Testis (tissue), 3 donors: ENCODE data around the gene TNP2. TPM values are rescaled to one million over a fixed set of nuclear protein-coding genes. Genes with fewer than 3 reads are reported as not detected.

Experiments
- DNase-seq: peaks from one replicate; pipeline ENCODE4 v3.0.0-alpha.2; 2019
- H3K27ac ChIP-seq, 2 donors: fragments of 200-600 bp; sonication (generic); one replicate each; pipeline ENCODE4 v1.5.1; 2019
- H3K27me3 ChIP-seq: fragments of 200-600 bp; sonication (generic); one replicate; pipeline ENCODE4 v1.5.1; 2019
- H3K36me3 ChIP-seq: fragments of 200-600 bp; sonication (generic); one replicate; pipeline ENCODE4 v1.5.1; 2017; ENCODE audit warnings: low read depth; ENCODE audit errors: missing control alignments
- H3K4me1 ChIP-seq: fragments of 200-600 bp; sonication (generic); one replicate; pipeline ENCODE4 v1.5.1; 2019
- H3K4me3 ChIP-seq, 2 donors: fragments of 200-600 bp; sonication (generic); one replicate each; pipeline ENCODE4 v1.5.1; 2017 to 2019
- H3K9me3 ChIP-seq: fragments of 200-600 bp; sonication (generic); one replicate; pipeline ENCODE4 v1.5.1; 2017
- POLR2A ChIP-seq: fragments of 450-650 bp; IDR thresholded peaks from one replicate; pipeline ENCODE4 v1.6.1; 2017; ENCODE audit warnings: antibody characterized with exemption, mild to moderate bottlenecking, moderate library complexity
- WGBS, 2 donors: methylation state at CpG; one replicate each; pipeline ENCODE4 v1.1.5; 2018; 5-methylcytosine and 5-hydroxymethylcytosine counted together
- intact Hi-C: fragments of 100-400 bp; cut with DNase I; formaldehyde crosslinking; loops from one replicate; pipeline ENCODE4 v1.15.1; 2023; ENCODE audit warnings: low total_unique reads
- polyA plus RNA-seq: library from polyadenylated mRNA; stranded (reverse); fragments of 350-450 nt; fragmentation: Illumina TruSeq; extraction: RNeasy Lipid Tissue Mini Kit (QIAGEN cat#74804); gene quantifications from one replicate; pipeline ENCODE4 v1.2.3, GENCODE V29; 2014; ENCODE audit warnings: low read depth, low replicate concordance; ENCODE audit not compliant: insufficient read depth
- total RNA-seq, 2 donors: library from RNA; depleted of rRNA; stranded (reverse); fragments of >200 nt; gene quantifications; one replicate each; pipeline ENCODE4 v1.2.3, GENCODE V29; 2016
- TF ChIP-seq, protein P1 (sequence below), 3 experiments: fragments of 450-650 bp in 2 of 3; fragments of 200-600 bp in 1 of 3; sonication (generic) in 1 of 3; IDR thresholded peaks; one replicate each; pipeline ENCODE4 v1.5.1; 2016 to 2019; ENCODE audit warnings: antibody characterized with exemption in 3 of 3, mild to moderate bottlenecking in 2 of 3, moderate library complexity in 1 of 3

The TNP2 gene
- total and polyA plus RNA-seq, 3 donors from 2014 or later: 10.2 to 38.4 (median 29.8) TPM

- Histone ChIP-seq H3K27ac (no peak overlapping the region), H3K4me1 (no peaks in the 10 kb centered on the region), H3K4me3 (no peak overlapping the region), H3K27me3 (no peaks in the 10 kb centered on the region), H3K9me3 (no peaks in the 10 kb centered on the region), H3K36me3 (no peaks in the 10 kb centered on the region)
- DNase-seq: no peak
- intact Hi-C loops: no loop called here
- 88% methylated on average over 7 of the region's 7 CpGs for WGBS, 2 donors
- TF ChIP-seq, protein P1, sequence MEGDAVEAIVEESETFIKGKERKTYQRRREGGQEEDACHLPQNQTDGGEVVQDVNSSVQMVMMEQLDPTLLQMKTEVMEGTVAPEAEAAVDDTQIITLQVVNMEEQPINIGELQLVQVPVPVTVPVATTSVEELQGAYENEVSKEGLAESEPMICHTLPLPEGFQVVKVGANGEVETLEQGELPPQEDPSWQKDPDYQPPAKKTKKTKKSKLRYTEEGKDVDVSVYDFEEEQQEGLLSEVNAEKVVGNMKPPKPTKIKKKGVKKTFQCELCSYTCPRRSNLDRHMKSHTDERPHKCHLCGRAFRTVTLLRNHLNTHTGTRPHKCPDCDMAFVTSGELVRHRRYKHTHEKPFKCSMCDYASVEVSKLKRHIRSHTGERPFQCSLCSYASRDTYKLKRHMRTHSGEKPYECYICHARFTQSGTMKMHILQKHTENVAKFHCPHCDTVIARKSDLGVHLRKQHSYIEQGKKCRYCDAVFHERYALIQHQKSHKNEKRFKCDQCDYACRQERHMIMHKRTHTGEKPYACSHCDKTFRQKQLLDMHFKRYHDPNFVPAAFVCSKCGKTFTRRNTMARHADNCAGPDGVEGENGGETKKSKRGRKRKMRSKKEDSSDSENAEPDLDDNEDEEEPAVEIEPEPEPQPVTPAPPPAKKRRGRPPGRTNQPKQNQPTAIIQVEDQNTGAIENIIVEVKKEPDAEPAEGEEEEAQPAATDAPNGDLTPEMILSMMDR (IDR thresholded peaks at IDR 0.05): no peak
- no peak for TF ChIP-seq POLR2A
These were observed 4.0 kb downstream of the TNP2 start for GRCh38 chr16:11265124-11265523.

- DNase-seq: no peak
- Histone ChIP-seq H3K9me3 (no peaks in the 10 kb centered on the region), H3K27ac (no peak overlapping the region), H3K36me3 (no peaks in the 10 kb centered on the region), H3K4me3 (no peak overlapping the region), H3K27me3 (no peaks in the 10 kb centered on the region), H3K4me1 (peaks cover 2% of the 10 kb centered on the region)
- 76 to 87% methylated on average over 9 of the region's 9 CpGs for WGBS, 2 donors
- no peak for TF ChIP-seq POLR2A
- TF ChIP-seq, protein P1 (IDR thresholded peaks at IDR 0.05): no peak
- intact Hi-C loops: no loop called here
These were observed 4.8 kb downstream of the TNP2 start for GRCh38 chr16:11264155-11264832.

DNA sequence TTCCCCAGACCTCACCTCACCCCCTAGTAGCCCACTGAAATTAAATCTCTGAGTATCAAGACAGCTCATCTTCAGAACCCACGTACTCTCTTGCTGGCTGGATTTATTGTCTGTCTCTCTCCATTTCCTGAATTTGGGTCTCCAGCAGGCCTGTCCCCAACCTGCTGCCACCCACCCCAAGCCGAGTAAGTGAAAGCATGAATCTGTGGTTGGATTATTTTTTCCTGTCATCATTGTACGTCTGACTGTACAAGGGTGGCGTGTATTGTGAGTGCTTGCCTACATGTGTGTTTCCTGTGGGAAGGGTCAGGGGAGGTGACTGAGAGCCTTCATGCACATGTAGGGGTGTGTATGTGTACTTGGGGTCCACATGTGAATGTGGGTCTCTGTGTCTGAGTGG, 5.4 kb downstream of the TNP2 start:
- intact Hi-C loops: no loop called here
- Histone ChIP-seq H3K27me3 (no peaks in the 10 kb centered on the region), H3K4me3 (no peak overlapping the region), H3K27ac (no peak overlapping the region), H3K9me3 (no peaks in the 10 kb centered on the region), H3K36me3 (no peaks in the 10 kb centered on the region), H3K4me1 (peaks cover 8% of the 10 kb centered on the region)
- TF ChIP-seq, protein P1 (IDR thresholded peaks at IDR 0.05): no peak
- no peak for TF ChIP-seq POLR2A
- 77 to 80% methylated on average over 4 of the region's 4 CpGs for WGBS, 2 donors
- DNase-seq: no peak

- H3K4me1 ChIP-seq: peaks cover 9% of the 10 kb centered on the region
- intact Hi-C loops: no loop called here
- no peak overlapping the region for H3K4me3 ChIP-seq
- TF ChIP-seq, protein P1 (IDR thresholded peaks at IDR 0.05): no peak
- TF ChIP-seq POLR2A: no peak
- 89% methylated on average over 8 of the region's 8 CpGs for WGBS, 2 donors
- no peaks in the 10 kb centered on the region for H3K36me3 ChIP-seq
- no peak overlapping the region for H3K27ac ChIP-seq
- no peaks in the 10 kb centered on the region for H3K9me3 ChIP-seq
- DNase-seq: no peak
- H3K27me3 ChIP-seq: no peaks in the 10 kb centered on the region
These were observed 6.2 kb downstream of the TNP2 start for GRCh38 chr16:11262915-11263314.

DNA sequence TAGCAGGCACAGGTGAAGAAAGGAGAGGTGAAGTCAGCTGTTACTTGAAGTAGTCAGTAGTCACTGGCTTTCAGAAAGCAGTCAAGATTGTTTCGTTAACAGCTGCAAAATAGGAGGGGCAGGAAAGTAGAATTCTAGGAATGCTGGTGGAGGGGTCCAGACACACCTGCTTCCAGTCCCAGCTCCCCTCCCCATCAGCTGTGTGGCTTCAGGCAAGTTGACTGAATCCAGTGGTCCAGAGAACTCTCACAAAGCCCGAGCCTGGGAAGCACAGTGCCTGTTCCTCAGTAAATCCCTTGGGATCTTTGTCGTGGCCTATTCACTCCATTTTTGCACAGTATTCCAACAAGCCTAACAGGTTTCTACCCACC, 8.5 kb downstream of the TNP2 start:
- peak overlapping the region in 1 of 2 donors; percentile 39 for H3K27ac ChIP-seq
- no peaks in the 10 kb centered on the region for H3K36me3 ChIP-seq
- intact Hi-C loops: no loop called here
- TF ChIP-seq, protein P1 (IDR thresholded peaks at IDR 0.05): no peak
- DNase-seq: no peak
- no peaks in the 10 kb centered on the region for H3K9me3 ChIP-seq
- no peak overlapping the region for H3K4me3 ChIP-seq
- H3K27me3 ChIP-seq: no peaks in the 10 kb centered on the region
- WGBS, 2 donors: 64 to 71% methylated on average over 3 of the region's 3 CpGs
- H3K4me1 ChIP-seq: peaks cover 16% of the 10 kb centered on the region
